Measurements from ENCODE around the gene TALDO1.

The TALDO1 gene

GRCh38 chr11:787084-787675 is 39.9 kb downstream of the TALDO1 start:
- no peak for DNase-seq (ENCODE audit: low read depth)

- DNase-seq (ENCODE audit: low read depth), result no peak
Measured at GRCh38 chr11:788009-788640, 40.9 kb downstream of the TALDO1 start.

GRCh38 chr11:788953-789940 is 42.0 kb downstream of the TALDO1 start:
- no peak for DNase-seq (ENCODE audit: low read depth)

- no peak for DNase-seq (ENCODE audit: low read depth)
Measured at GRCh38 chr11:789943-790342, 42.7 kb downstream of the TALDO1 start, which contains the start of gene CEND1. Gene CEND1 (minus strand): TSS chr11:790090. CDS start chr11:788576, 1,514 bp downstream.

- DNase-seq (ENCODE audit: low read depth), result no peak
Measured at GRCh38 chr11:790721-791564, 43.7 kb downstream of the TALDO1 start.

- DNase-seq (ENCODE audit: low read depth), result no peak
Measured at GRCh38 chr11:791658-792534, 44.6 kb downstream of the TALDO1 start.

GRCh38 chr11:792535-792821 is 45.2 kb downstream of the TALDO1 start:
- DNase-seq (ENCODE audit: low read depth), result no peak

GRCh38 chr11:792873-793272 is 45.6 kb downstream of the TALDO1 start:
- DNase-seq (ENCODE audit: low read depth), result no peak

GRCh38 chr11:793556-793955 is 46.3 kb downstream of the TALDO1 start:
- DNase-seq (ENCODE audit: low read depth), result no peak

- no peak for DNase-seq (ENCODE audit: low read depth)
Measured at GRCh38 chr11:794013-794765, 46.9 kb downstream of the TALDO1 start.

GRCh38 chr11:794766-795633 is 47.7 kb downstream of the TALDO1 start:
- no peak for DNase-seq (ENCODE audit: low read depth)

GRCh38 chr11:795634-796564 is 48.6 kb downstream of the TALDO1 start:
- DNase-seq (ENCODE audit: low read depth), result peak; percentile 65

GRCh38 chr11:796565-797295 is 49.5 kb downstream of the TALDO1 start:
- DNase-seq (ENCODE audit: low read depth), result no peak

GRCh38 chr11:797296-798092 is 50.2 kb downstream of the TALDO1 start:
- peak; percentile 51 for DNase-seq (ENCODE audit: low read depth)

GRCh38 chr11:798093-798713 is 50.9 kb downstream of the TALDO1 start, which contains the start of gene SLC25A22:
Gene SLC25A22 (minus strand): TSS chr11:798281. CDS start chr11:795006, 3,275 bp downstream.
- peak; percentile 78 for DNase-seq (ENCODE audit: low read depth)
